ENCODE results near the gene DGLUCY. TPM values are rescaled to one million over a fixed set of nuclear protein-coding genes. Genes with fewer than 3 reads are reported as not detected.
"Not testable (repeated sequence)": the region's sequence is repeated elsewhere in the genome, so short reads cannot be mapped to it uniquely, and the experiment has no call there.

DGLUCY gene
- total and polyA plus RNA-seq, 4 donors = 42.5 to 72.4 (median 51.1) TPM

DNA sequence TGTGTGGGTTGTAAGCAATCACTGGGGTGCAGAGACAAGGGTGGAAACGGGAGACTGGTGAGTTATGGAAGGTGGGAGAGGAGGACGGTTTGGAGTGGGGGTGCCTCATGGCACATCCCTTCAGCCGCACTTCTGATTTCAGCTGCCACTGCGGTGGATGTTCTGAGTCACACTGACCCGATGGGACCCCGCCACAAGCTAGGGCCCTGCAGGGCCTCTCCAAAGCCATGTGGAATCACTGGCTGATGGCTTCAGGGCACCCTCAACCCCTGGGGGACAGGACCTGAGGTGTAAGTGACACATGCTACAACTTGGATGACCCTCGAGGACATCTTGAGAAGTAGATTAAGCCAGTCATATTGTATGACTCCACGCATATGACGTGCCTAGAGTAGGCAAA, 77.0 kb downstream of the DGLUCY start:
- no peaks in the 10 kb centered on the region for H3K9me3 ChIP-seq (ENCODE audit: control insufficient read depth, insufficient read depth, low read length)
- no peaks in the 10 kb centered on the region for H3K27me3 ChIP-seq (ENCODE audit: control insufficient read depth, insufficient read depth, low read length)
- H3K4me3 ChIP-seq (ENCODE audit: low read depth, low read length) = no peak overlapping the region
- DNase-seq (ENCODE audit: low read depth in 4 of 6, low spot score in 6 of 6) = no peak
- H3K36me3 ChIP-seq (ENCODE audit: control insufficient read depth, insufficient read depth, low read length) = peaks cover 47% of the 10 kb centered on the region
- 96% methylated on average over 7 of the region's 9 CpGs for WGBS (ENCODE audit: insufficient coverage)
- no peaks in the 10 kb centered on the region for H3K4me1 ChIP-seq (ENCODE audit: control insufficient read depth, insufficient read depth, low read length)
- H3K27ac ChIP-seq (ENCODE audit: low read depth, low read length) = no peak overlapping the region

DNA sequence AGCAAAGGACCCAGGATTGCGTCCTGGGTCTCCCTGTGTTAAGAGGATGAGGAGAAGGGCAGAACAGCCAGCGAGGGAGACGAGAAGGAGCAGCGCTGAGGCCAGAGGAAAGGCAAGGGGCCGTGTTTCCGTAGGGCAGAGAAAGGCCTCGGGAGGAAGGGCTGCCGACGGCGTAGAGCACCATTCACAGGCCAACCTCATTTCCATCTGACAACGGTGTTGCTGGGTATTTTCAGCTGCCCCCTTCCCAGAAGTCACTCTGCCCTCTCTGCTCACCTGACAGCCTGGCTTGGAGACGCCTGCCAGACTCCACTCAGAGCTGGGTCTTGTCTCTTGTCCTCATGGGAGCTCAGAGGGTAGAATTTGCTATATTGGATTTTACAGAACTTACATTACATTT, 79.2 kb downstream of the DGLUCY start:
- H3K27me3 ChIP-seq (ENCODE audit: control insufficient read depth, insufficient read depth, low read length) = no peaks in the 10 kb centered on the region
- H3K36me3 ChIP-seq (ENCODE audit: control insufficient read depth, insufficient read depth, low read length) = peaks cover 37% of the 10 kb centered on the region
- WGBS (ENCODE audit: insufficient coverage) = 80% methylated on average over 11 of the region's 12 CpGs
- no peaks in the 10 kb centered on the region for H3K4me1 ChIP-seq (ENCODE audit: control insufficient read depth, insufficient read depth, low read length)
- no peak overlapping the region for H3K4me3 ChIP-seq (ENCODE audit: low read depth, low read length)
- no peak overlapping the region for H3K27ac ChIP-seq (ENCODE audit: low read depth, low read length)
- DNase-seq (ENCODE audit: low read depth in 4 of 6, low spot score in 6 of 6) = no peak
- no peaks in the 10 kb centered on the region for H3K9me3 ChIP-seq (ENCODE audit: control insufficient read depth, insufficient read depth, low read length)

DNA sequence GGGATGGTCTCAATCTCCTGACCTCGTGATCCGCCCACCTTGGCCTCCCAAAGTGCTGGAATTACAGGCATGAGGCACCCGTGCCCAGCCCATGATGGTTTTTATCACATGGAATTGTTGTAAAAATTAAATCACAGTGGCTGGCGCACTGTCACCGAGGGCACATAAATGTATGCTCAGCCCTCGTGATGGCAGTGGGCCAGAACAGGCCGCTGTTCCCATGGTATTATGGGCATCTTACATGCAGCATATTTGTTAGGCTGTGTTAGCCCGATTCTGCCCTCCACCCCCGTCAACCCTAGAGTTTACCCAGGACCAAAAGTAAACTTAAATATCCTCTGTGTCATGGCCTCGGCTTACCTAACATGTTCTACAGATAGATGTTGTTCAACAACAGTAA, 82.0 kb downstream of the DGLUCY start:
- DNase-seq (ENCODE audit: low read depth in 4 of 6, low spot score in 6 of 6) = no peak
- Histone ChIP-seq H3K9me3 (ENCODE audit: control insufficient read depth, insufficient read depth, low read length) (no peaks in the 10 kb centered on the region), H3K4me3 (ENCODE audit: low read depth, low read length) (no peak overlapping the region), H3K27me3 (ENCODE audit: control insufficient read depth, insufficient read depth, low read length) (no peaks in the 10 kb centered on the region), H3K36me3 (ENCODE audit: control insufficient read depth, insufficient read depth, low read length) (peaks cover 26% of the 10 kb centered on the region), H3K27ac (ENCODE audit: low read depth, low read length) (no peak overlapping the region), H3K4me1 (ENCODE audit: control insufficient read depth, insufficient read depth, low read length) (peaks cover 14% of the 10 kb centered on the region)
- WGBS (ENCODE audit: insufficient coverage) = 91% methylated on average over 8 of the region's 10 CpGs

DNA sequence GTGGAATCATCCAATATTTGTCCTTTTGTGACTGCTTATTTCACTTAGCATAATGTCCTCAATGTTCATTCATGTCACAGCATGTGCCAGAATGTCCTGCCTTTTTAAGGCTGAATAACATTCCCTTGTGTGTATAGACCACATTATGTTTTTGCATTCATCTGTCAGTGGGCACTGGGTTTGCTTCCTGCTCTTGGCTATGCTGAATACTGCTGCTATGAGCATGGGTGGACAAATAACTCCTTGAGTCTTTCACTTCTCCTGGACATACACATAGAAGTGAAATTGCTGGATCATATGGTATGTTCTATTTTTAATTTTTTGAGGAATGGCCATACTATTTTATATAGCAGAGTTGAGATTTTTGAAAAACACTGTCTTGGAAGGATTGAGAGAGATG, 83.8 kb downstream of the DGLUCY start:
- H3K27ac ChIP-seq (ENCODE audit: low read depth, low read length) = no peak overlapping the region
- H3K36me3 ChIP-seq (ENCODE audit: control insufficient read depth, insufficient read depth, low read length) = peaks cover 33% of the 10 kb centered on the region
- H3K9me3 ChIP-seq (ENCODE audit: control insufficient read depth, insufficient read depth, low read length) = no peaks in the 10 kb centered on the region
- peak in 2 of 6 donors; percentile 32 to 62 for DNase-seq (ENCODE audit: low read depth in 4 of 6, low spot score in 6 of 6)
- no peaks in the 10 kb centered on the region for H3K27me3 ChIP-seq (ENCODE audit: control insufficient read depth, insufficient read depth, low read length)
- H3K4me3 ChIP-seq (ENCODE audit: low read depth, low read length) = no peak overlapping the region
- H3K4me1 ChIP-seq (ENCODE audit: control insufficient read depth, insufficient read depth, low read length) = peaks cover 17% of the 10 kb centered on the region

DNA sequence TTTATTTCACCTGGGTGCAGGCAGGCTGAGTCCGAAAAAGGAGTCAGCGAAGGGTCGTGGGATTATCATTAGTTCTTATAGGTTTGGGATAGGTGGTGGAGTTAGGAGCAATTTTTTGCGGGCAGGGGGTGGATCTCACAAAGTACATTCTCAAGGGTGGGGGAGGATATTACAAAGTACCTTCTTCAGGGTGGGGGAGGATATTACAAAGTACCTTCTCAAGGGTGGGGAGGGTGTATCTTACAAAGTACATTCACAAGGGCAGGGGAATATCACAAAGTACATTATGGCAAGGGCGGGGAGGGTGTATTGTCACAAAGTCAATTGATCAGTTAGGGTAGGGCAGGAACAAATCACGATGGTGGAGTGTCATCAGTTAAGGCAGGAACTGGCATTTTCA, 86.9 kb downstream of the DGLUCY start:
- not testable (repeated sequence) for DNase-seq (ENCODE audit: low read depth in 4 of 6, low spot score in 6 of 6); H3K27ac ChIP-seq (ENCODE audit: low read depth, low read length); H3K9me3 ChIP-seq (ENCODE audit: control insufficient read depth, insufficient read depth, low read length); H3K27me3 ChIP-seq (ENCODE audit: control insufficient read depth, insufficient read depth, low read length); H3K4me3 ChIP-seq (ENCODE audit: low read depth, low read length)
- 93% methylated on average over 4 of the region's 6 CpGs for WGBS (ENCODE audit: insufficient coverage)
- H3K36me3 ChIP-seq (ENCODE audit: control insufficient read depth, insufficient read depth, low read length) = peaks cover 47% of the 10 kb centered on the region
- H3K4me1 ChIP-seq (ENCODE audit: control insufficient read depth, insufficient read depth, low read length) = peaks cover 19% of the 10 kb centered on the region

DNA sequence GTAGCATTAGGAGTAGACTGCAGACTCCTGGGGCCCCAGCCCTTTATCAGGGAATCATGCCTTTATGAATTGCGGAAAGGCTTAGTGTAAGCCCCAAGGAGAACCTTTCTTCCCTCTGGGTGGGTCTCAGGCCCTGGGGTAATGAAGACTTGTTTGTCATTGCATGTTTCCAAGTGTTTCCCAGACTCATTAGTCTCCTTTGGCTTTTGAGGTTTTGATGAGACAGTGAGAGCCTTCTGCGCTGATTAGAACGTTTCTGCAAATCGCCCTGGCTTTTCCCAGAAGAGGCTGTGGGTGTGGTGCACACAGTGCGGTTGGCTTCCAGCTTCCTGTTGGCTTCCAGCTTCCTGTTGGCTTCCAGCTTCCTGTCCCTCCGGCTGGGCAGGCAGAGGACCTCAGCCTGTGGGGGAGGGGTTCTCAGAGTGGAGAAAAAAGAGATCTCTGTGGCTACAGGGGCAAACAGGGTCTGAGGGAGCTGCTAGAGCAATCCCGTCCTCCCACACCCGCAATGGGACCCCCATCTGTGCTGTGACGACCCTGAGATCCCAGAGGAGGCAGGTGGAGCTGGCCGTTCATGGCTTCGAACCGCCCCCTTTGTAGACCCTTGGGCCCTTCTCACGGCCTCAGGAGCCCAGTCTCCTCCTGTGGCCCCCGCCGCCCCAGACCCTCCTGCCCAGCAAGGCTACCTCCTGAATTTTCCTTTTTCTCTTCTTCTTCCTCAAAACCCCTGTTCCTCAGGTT, 88.5 kb downstream of the DGLUCY start:
- no peaks in the 10 kb centered on the region for H3K27me3 ChIP-seq (ENCODE audit: control insufficient read depth, insufficient read depth, low read length)
- peak in 1 of 6 donors; percentile 41 for DNase-seq (ENCODE audit: low read depth in 4 of 6, low spot score in 6 of 6)
- H3K9me3 ChIP-seq (ENCODE audit: control insufficient read depth, insufficient read depth, low read length) = no peaks in the 10 kb centered on the region
- H3K27ac ChIP-seq (ENCODE audit: low read depth, low read length) = no peak overlapping the region
- no peak overlapping the region for H3K4me3 ChIP-seq (ENCODE audit: low read depth, low read length)
- H3K36me3 ChIP-seq (ENCODE audit: control insufficient read depth, insufficient read depth, low read length) = peaks cover 50% of the 10 kb centered on the region
- peaks cover 19% of the 10 kb centered on the region for H3K4me1 ChIP-seq (ENCODE audit: control insufficient read depth, insufficient read depth, low read length)
- 88% methylated on average over 13 of the region's 15 CpGs for WGBS (ENCODE audit: insufficient coverage)

DNA sequence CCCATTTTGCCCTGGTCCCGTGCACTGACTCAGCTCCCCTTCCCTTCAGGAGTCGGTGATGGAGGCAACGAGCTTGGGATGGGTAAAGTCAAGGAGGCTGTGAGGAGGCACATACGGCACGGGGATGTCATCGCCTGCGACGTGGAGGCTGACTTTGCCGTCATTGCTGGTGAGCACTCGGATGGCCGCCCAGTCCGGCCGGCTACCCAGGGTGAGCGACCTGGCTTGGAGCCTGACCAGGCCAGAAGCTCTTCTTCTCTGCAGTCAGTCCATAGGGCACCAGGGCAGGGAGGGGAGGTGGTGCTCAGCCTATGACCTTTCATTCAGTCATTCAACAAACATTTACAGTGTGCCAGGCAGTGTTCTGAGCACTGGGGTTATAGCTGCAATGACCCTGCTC, 90.8 kb downstream of the DGLUCY start:
- H3K36me3 ChIP-seq (ENCODE audit: control insufficient read depth, insufficient read depth, low read length) = peaks cover 46% of the 10 kb centered on the region
- WGBS (ENCODE audit: insufficient coverage) = 98% methylated on average over 14 of the region's 14 CpGs

DNA sequence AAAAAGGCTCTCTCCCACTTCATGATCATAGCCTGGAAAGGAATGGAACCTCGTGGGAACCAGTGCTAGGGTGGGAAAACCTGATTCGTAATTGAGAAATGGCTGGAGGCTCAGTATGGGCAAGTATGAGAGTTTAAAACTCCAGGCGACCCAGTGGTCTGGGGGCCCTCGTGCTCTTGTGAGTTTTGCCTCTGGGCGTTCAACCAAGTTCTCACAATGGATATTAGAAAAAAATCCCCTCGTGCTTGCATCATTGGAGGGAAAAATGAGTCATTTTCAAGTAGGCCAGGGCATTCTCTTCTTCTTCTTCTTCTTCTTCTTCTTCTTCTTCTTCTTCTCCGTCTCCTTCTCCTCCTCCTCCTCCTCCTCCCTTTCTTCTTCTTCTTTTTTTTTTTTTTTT, 91.6 kb downstream of the DGLUCY start:
- no peaks in the 10 kb centered on the region for H3K9me3 ChIP-seq (ENCODE audit: control insufficient read depth, insufficient read depth, low read length)
- H3K36me3 ChIP-seq (ENCODE audit: control insufficient read depth, insufficient read depth, low read length) = peaks cover 45% of the 10 kb centered on the region
- H3K4me1 ChIP-seq (ENCODE audit: control insufficient read depth, insufficient read depth, low read length) = peaks cover 5% of the 10 kb centered on the region
- H3K27me3 ChIP-seq (ENCODE audit: control insufficient read depth, insufficient read depth, low read length) = no peaks in the 10 kb centered on the region
- H3K4me3 ChIP-seq (ENCODE audit: low read depth, low read length) = no peak overlapping the region
- no peak for DNase-seq (ENCODE audit: low read depth in 4 of 6, low spot score in 6 of 6)
- H3K27ac ChIP-seq (ENCODE audit: low read depth, low read length) = no peak overlapping the region
- 98% methylated on average over 4 of the region's 7 CpGs for WGBS (ENCODE audit: insufficient coverage)

More for the DNA sequence above, 90.8 kb downstream of the DGLUCY start:
- Histone ChIP-seq H3K27me3 (ENCODE audit: control insufficient read depth, insufficient read depth, low read length) (no peaks in the 10 kb centered on the region), H3K4me3 (ENCODE audit: low read depth, low read length) (no peak overlapping the region), H3K27ac (ENCODE audit: low read depth, low read length) (no peak overlapping the region), H3K4me1 (ENCODE audit: control insufficient read depth, insufficient read depth, low read length) (peaks cover 5% of the 10 kb centered on the region), H3K9me3 (ENCODE audit: control insufficient read depth, insufficient read depth, low read length) (no peaks in the 10 kb centered on the region)
- no peak for DNase-seq (ENCODE audit: low read depth in 4 of 6, low spot score in 6 of 6)

DNA sequence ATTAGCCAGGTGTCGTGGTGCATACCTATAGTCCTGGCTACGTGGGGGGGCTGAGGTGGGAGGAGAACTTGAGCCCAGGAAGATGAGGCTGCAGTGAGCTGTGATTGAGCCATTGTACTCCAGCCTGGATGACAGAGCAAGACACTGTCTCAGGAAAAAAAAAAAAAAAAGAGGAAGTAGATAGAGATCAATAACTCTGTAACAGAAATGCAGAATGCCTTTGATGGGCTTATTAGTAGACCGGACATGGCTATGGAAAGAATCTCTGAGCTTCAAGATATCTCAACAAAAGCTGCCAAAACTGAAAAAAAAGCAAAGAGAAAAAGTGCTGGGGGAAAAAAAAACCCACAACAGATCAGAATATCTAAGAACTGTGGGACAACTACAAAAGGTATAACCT, 93.1 kb downstream of the DGLUCY start:
- no peaks in the 10 kb centered on the region for H3K27me3 ChIP-seq (ENCODE audit: control insufficient read depth, insufficient read depth, low read length)
- peaks cover 5% of the 10 kb centered on the region for H3K4me1 ChIP-seq (ENCODE audit: control insufficient read depth, insufficient read depth, low read length)
- WGBS (ENCODE audit: insufficient coverage) = 63% methylated on average over 2 of the region's 3 CpGs
- DNase-seq (ENCODE audit: low read depth in 4 of 6, low spot score in 6 of 6) = no peak
- H3K9me3 ChIP-seq (ENCODE audit: control insufficient read depth, insufficient read depth, low read length) = peaks cover 3% of the 10 kb centered on the region
- no peak overlapping the region for H3K27ac ChIP-seq (ENCODE audit: low read depth, low read length)
- peaks cover 44% of the 10 kb centered on the region for H3K36me3 ChIP-seq (ENCODE audit: control insufficient read depth, insufficient read depth, low read length)
- no peak overlapping the region for H3K4me3 ChIP-seq (ENCODE audit: low read depth, low read length)

DNA sequence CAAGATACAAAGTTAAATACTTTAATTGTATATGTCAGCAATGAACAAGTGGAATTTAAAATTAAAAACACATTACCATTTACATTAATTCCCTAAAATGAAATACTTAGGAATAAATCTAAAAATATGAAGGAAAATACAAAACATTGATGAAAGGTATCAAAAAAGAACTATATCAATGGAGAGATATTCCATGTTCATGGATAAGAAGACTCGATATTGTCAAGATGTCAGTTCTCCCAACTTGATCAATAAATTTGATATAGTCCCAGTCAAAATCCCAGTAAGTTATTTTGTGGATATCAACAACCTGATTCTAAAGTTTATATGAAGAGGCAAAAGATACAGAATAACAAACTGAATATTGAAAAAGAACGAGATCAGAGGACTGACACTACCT, 97.1 kb downstream of the DGLUCY start:
- no peak for DNase-seq (ENCODE audit: low read depth in 4 of 6, low spot score in 6 of 6)
- Histone ChIP-seq H3K9me3 (ENCODE audit: control insufficient read depth, insufficient read depth, low read length) (peaks cover 3% of the 10 kb centered on the region), H3K36me3 (ENCODE audit: control insufficient read depth, insufficient read depth, low read length) (peaks cover 29% of the 10 kb centered on the region), H3K4me3 (ENCODE audit: low read depth, low read length) (no peak overlapping the region), H3K27me3 (ENCODE audit: control insufficient read depth, insufficient read depth, low read length) (no peaks in the 10 kb centered on the region), H3K4me1 (ENCODE audit: control insufficient read depth, insufficient read depth, low read length) (no peaks in the 10 kb centered on the region), H3K27ac (ENCODE audit: low read depth, low read length) (no peak overlapping the region)
- WGBS (ENCODE audit: insufficient coverage) = no CpG with 5 or more reads among the region's 2 CpGs

All from spinal cord (tissue), 10 donors.